ENCODE results near the gene PTPRCAP.
A peak's percentile ranks its signal among the peaks of the same experiment; 100 is the strongest.

The PTPRCAP gene

DNA sequence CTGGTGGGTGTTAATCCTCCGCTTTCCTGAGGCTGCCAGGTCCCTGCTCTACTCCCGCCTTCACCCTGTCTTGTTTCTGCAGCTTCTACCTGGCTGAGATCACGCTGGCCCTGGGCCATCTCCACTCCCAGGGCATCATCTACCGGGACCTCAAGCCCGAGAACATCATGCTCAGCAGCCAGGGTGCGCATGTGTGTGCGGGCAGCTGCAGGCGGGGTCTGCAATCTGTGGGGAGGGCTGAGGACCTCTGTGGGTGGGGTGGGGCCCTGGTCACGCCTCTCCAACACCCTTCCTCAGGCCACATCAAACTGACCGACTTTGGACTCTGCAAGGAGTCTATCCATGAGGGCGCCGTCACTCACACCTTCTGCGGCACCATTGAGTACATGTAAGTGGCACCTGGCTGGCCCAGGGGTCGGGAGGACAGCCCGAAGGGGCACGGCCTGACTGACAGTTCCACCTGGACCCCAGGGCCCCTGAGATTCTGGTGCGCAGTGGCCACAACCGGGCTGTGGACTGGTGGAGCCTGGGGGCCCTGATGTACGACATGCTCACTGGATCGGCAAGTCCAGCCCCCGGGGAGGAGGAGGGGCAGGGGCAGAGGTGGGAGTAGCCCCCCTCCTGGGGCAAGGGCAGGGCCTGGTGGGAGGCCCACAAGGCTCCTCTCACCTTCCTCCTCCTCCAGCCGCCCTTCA, 4.7 kb downstream of the PTPRCAP start:
- Histone ChIP-seq H3K4me2 (ENCODE audit: low read depth, low read length) (no peak overlapping the region), H3K9me3 (replicated peaks; ENCODE audit: insufficient read depth, low read length) (no peaks in the 10 kb centered on the region), H3K4me3 (ENCODE audit: low read length) (no peak overlapping the region), H4K20me1 (ENCODE audit: insufficient read depth, low read length) (no peaks in the 10 kb centered on the region), H3K27ac (ENCODE audit: low read length) (no peak overlapping the region), H2AFZ (ENCODE audit: low read length) (no peak overlapping the region), H3F3A (ENCODE audit: insufficient read depth, low read length) (peaks cover 2% of the 10 kb centered on the region; the same call in 1 of the 2 replicates), H3K27me3 (replicated peaks; ENCODE audit: insufficient read depth, low read length) (no peaks in the 10 kb centered on the region), H3K4me1 (ENCODE audit: low read length) (peaks cover 4% of the 10 kb centered on the region), H3K79me2 (ENCODE audit: low read length) (peaks cover 33% of the 10 kb centered on the region), H3K36me3 (replicated peaks; ENCODE audit: insufficient read depth, low read length) (no peaks in the 10 kb centered on the region; the same call in 1 of the 2 replicates), H3K9me2 (replicated peaks; ENCODE audit: insufficient read depth, low read length) (no peaks in the 10 kb centered on the region), H3K9ac (ENCODE audit: low read length) (no peak overlapping the region)
- TF ChIP-seq, protein P1, sequence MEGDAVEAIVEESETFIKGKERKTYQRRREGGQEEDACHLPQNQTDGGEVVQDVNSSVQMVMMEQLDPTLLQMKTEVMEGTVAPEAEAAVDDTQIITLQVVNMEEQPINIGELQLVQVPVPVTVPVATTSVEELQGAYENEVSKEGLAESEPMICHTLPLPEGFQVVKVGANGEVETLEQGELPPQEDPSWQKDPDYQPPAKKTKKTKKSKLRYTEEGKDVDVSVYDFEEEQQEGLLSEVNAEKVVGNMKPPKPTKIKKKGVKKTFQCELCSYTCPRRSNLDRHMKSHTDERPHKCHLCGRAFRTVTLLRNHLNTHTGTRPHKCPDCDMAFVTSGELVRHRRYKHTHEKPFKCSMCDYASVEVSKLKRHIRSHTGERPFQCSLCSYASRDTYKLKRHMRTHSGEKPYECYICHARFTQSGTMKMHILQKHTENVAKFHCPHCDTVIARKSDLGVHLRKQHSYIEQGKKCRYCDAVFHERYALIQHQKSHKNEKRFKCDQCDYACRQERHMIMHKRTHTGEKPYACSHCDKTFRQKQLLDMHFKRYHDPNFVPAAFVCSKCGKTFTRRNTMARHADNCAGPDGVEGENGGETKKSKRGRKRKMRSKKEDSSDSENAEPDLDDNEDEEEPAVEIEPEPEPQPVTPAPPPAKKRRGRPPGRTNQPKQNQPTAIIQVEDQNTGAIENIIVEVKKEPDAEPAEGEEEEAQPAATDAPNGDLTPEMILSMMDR (IDR thresholded peaks at IDR 0.05; ENCODE audit: low read length) = no peak
- TF ChIP-seq EZH2phosphoT487 (IDR thresholded peaks at IDR 0.05; ENCODE audit: low read length) (no peak), EZH2 (optimal IDR thresholded peaks at IDR 0.05; ENCODE audit: low read depth, low read length) (no peak)
- DNase-seq = no peak

DNA sequence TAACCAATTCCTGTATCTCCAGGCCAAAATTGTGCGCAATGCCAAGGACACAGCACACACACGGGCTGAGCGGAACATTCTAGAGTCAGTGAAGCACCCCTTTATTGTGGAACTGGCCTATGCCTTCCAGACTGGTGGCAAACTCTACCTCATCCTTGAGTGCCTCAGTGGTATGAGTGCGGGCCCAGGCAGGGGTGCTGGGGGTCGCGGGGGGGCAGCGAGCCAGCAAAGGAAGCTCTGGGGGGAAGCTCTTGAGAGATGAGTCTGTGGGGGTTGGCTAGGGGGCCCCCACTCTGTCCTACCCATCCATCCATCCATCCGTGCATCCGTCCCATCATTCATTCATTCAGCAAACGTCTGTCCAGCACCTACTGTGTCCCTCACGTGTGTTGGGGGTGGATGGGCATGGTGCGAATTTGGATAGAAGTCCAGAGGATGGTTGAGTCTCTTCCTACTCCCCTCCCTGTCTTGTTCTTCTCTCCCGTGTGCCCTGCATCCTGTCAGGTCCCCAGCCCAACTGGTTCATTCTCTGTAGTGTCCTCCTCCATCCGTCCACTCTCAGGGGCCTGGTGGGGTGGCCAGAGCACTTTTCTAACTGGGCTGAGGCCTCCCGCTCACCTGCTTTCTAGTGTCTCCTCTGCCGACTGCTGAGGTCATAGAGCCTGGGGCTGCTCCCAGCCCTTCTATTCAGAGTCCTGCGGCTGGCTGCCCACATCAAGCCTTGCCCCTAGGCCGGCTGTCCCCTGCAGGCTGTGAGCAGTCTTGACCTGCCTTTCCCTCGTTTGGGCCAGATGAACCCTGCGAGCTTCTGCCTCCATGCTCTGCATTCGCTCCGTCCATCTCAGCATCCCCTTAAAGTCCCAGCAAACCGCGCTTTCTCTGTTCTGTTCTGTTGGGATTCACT, 5.9 kb downstream of the PTPRCAP start:
- TF ChIP-seq EZH2phosphoT487 (IDR thresholded peaks at IDR 0.05; ENCODE audit: low read length) (no peak), EZH2 (optimal IDR thresholded peaks at IDR 0.05; ENCODE audit: low read depth, low read length) (no peak)
- TF ChIP-seq, protein P1 (IDR thresholded peaks at IDR 0.05; ENCODE audit: low read length) = no peak
- no peak overlapping the region for H2AFZ ChIP-seq (ENCODE audit: low read length)
- H3K9ac ChIP-seq (ENCODE audit: low read length) = no peak overlapping the region
- peaks cover 33% of the 10 kb centered on the region for H3K79me2 ChIP-seq (ENCODE audit: low read length)
- no peaks in the 10 kb centered on the region for H3K27me3 ChIP-seq (replicated peaks; ENCODE audit: insufficient read depth, low read length)
- H3K4me2 ChIP-seq (ENCODE audit: low read depth, low read length) = no peak overlapping the region
- H3K9me2 ChIP-seq (replicated peaks; ENCODE audit: insufficient read depth, low read length) = no peaks in the 10 kb centered on the region
- H3K4me1 ChIP-seq (ENCODE audit: low read length) = peaks cover 4% of the 10 kb centered on the region
- no peak for DNase-seq
- no peak overlapping the region for H3K27ac ChIP-seq (ENCODE audit: low read length)
- no peaks in the 10 kb centered on the region for H3K9me3 ChIP-seq (replicated peaks; ENCODE audit: insufficient read depth, low read length)
- H4K20me1 ChIP-seq (ENCODE audit: insufficient read depth, low read length) = no peaks in the 10 kb centered on the region
- peaks cover 4% of the 10 kb centered on the region; the same call in 1 of the 2 replicates for H3F3A ChIP-seq (ENCODE audit: insufficient read depth, low read length)
- H3K36me3 ChIP-seq (replicated peaks; ENCODE audit: insufficient read depth, low read length) = no peaks in the 10 kb centered on the region; the same call in 1 of the 2 replicates
- H3K4me3 ChIP-seq (ENCODE audit: low read length) = no peak overlapping the region

DNA sequence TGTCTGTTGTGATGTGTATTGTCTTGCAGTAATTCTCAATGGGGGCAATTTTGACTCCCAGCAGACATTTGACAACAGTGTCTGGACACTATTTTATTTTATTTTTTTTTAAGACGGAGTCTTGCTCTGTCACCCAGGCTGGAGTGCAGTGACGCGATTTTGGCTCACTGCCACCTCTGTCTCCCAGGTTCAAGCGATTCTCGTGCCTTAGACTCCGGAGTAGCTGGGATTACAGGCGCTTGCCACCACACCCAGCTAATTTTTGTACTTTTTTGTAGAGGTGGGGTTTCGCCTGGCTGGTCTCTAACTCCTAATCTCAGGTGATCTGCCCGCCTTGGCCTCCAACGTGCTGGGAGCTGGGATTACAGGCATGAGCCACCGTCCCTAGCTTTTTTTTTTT, 7.8 kb downstream of the PTPRCAP start:
- 0 out of 2 replicates have a peak overlapping the region, but pooled peaks have one; percentile 90 for H3K9ac ChIP-seq (ENCODE audit: low read length)
- no peak for TF ChIP-seq EZH2phosphoT487 (IDR thresholded peaks at IDR 0.05; ENCODE audit: low read length)
- TF ChIP-seq, protein P1 (IDR thresholded peaks at IDR 0.05; ENCODE audit: low read length) = no peak
- no peak for TF ChIP-seq EZH2 (optimal IDR thresholded peaks at IDR 0.05; ENCODE audit: low read depth, low read length)

More for the DNA sequence above, 7.8 kb downstream of the PTPRCAP start:
- Histone ChIP-seq H3K27ac (ENCODE audit: low read length) (no peak overlapping the region), H3K9me3 (replicated peaks; ENCODE audit: insufficient read depth, low read length) (no peaks in the 10 kb centered on the region), H4K20me1 (ENCODE audit: insufficient read depth, low read length) (no peaks in the 10 kb centered on the region), H3K4me2 (ENCODE audit: low read depth, low read length) (peak overlapping the region; percentile 74; the same call in 1 of the 2 replicates), H3K9me2 (replicated peaks; ENCODE audit: insufficient read depth, low read length) (no peaks in the 10 kb centered on the region), H3K4me1 (ENCODE audit: low read length) (peaks cover 4% of the 10 kb centered on the region), H3F3A (ENCODE audit: insufficient read depth, low read length) (peaks cover 4% of the 10 kb centered on the region; the same call in 1 of the 2 replicates), H2AFZ (ENCODE audit: low read length) (no peak overlapping the region), H3K36me3 (replicated peaks; ENCODE audit: insufficient read depth, low read length) (no peaks in the 10 kb centered on the region; the same call in 1 of the 2 replicates), H3K4me3 (ENCODE audit: low read length) (no peak overlapping the region), H3K27me3 (replicated peaks; ENCODE audit: insufficient read depth, low read length) (no peaks in the 10 kb centered on the region), H3K79me2 (ENCODE audit: low read length) (peaks cover 33% of the 10 kb centered on the region)
- no peak for DNase-seq

All from MM.1S (cell line).